ENCODE data around the gene GFRA1.

GFRA1 gene

GRCh38 chr10:116185199-116185867 is 87.7 kb downstream of the GFRA1 start:
- TF ChIP-seq CTCF (IDR thresholded peaks at IDR 0.05; ENCODE audit: borderline replicate concordance, control extremely low read depth, extremely low read depth, insufficient read depth, missing control alignments), result no peak
- no peak for DNase-seq (ENCODE audit: low spot score)
- in situ Hi-C loops (cut with MboI; ENCODE audit: low sequenced_read_pairs, unreplicated experiment), result no loop called here

- in situ Hi-C loops (cut with MboI; ENCODE audit: low sequenced_read_pairs, unreplicated experiment), result no loop called here
- TF ChIP-seq CTCF (IDR thresholded peaks at IDR 0.05; ENCODE audit: borderline replicate concordance, control extremely low read depth, extremely low read depth, insufficient read depth, missing control alignments), result no peak
Measured at GRCh38 chr10:116184512-116184794, 88.6 kb downstream of the GFRA1 start.

GRCh38 chr10:116183733-116184511 is 89.1 kb downstream of the GFRA1 start:
- DNase-seq (ENCODE audit: low spot score), result no peak
- in situ Hi-C loops (cut with MboI; ENCODE audit: low sequenced_read_pairs, unreplicated experiment), result no loop called here
- no peak for TF ChIP-seq CTCF (IDR thresholded peaks at IDR 0.05; ENCODE audit: borderline replicate concordance, control extremely low read depth, extremely low read depth, insufficient read depth, missing control alignments)

More at GRCh38 chr10:116184512-116184794, 88.6 kb downstream of the GFRA1 start:
- no peak for DNase-seq (ENCODE audit: low spot score)

GRCh38 chr10:116182426-116182825 is 90.6 kb downstream of the GFRA1 start:
- DNase-seq (ENCODE audit: low spot score), result no peak
- TF ChIP-seq CTCF (IDR thresholded peaks at IDR 0.05; ENCODE audit: borderline replicate concordance, control extremely low read depth, extremely low read depth, insufficient read depth, missing control alignments), result no peak
- in situ Hi-C loops (cut with MboI; ENCODE audit: low sequenced_read_pairs, unreplicated experiment), result no loop called here

- TF ChIP-seq CTCF (IDR thresholded peaks at IDR 0.05; ENCODE audit: borderline replicate concordance, control extremely low read depth, extremely low read depth, insufficient read depth, missing control alignments), result no peak
- no peak for DNase-seq (ENCODE audit: low spot score)
- in situ Hi-C loops (cut with MboI; ENCODE audit: low sequenced_read_pairs, unreplicated experiment), result no loop called here
Measured at GRCh38 chr10:116178086-116178605, 94.9 kb downstream of the GFRA1 start.

- TF ChIP-seq CTCF (IDR thresholded peaks at IDR 0.05; ENCODE audit: borderline replicate concordance, control extremely low read depth, extremely low read depth, insufficient read depth, missing control alignments), result no peak
- DNase-seq (ENCODE audit: low spot score), result no peak
- in situ Hi-C loops (cut with MboI; ENCODE audit: low sequenced_read_pairs, unreplicated experiment), result no loop called here
Measured at GRCh38 chr10:116175231-116175630, 97.8 kb downstream of the GFRA1 start.

Data from GM13976 (cell line).